Endodermal cell (in vitro differentiated cells): ENCODE data around the gene FBXL7. TPM values are rescaled to one million over a fixed set of nuclear protein-coding genes. Genes with fewer than 3 reads are reported as not detected.

Source experiments
- DNase-seq: peaks from one replicate; pipeline ENCODE4 v3.0.0-alpha.2; 2017
- H3K27ac ChIP-seq: 2 replicates; pipeline ENCODE4 v1.5.1; 2013; ENCODE audit warnings: mild to moderate bottlenecking, low read depth, low read length, moderate library complexity
- H3K27me3 ChIP-seq: 2 replicates; pipeline ENCODE4 v1.6.1; 2013; ENCODE audit warnings: mild to moderate bottlenecking, low read length, moderate library complexity; ENCODE audit not compliant: insufficient read depth, control insufficient read depth, poor library complexity, severe bottlenecking
- H3K36me3 ChIP-seq: 2 replicates; pipeline ENCODE4 v1.7.0; 2013; ENCODE audit warnings: mild to moderate bottlenecking, low read length, moderate library complexity; ENCODE audit not compliant: control insufficient read depth, insufficient read depth
- H3K4me1 ChIP-seq: one replicate; pipeline ENCODE4 v1.7.0; 2013; ENCODE audit warnings: low read length; ENCODE audit not compliant: control insufficient read depth, insufficient read depth
- H3K4me3 ChIP-seq: 2 replicates; pipeline ENCODE4 v1.5.1; 2013; ENCODE audit warnings: mild to moderate bottlenecking, low read length, moderate library complexity
- H3K9ac ChIP-seq: 2 replicates; pipeline ENCODE4 v1.6.1; 2013; ENCODE audit warnings: mild to moderate bottlenecking, low read length, moderate library complexity; ENCODE audit not compliant: poor library complexity, severe bottlenecking; ENCODE audit errors: extremely low read depth
- H3K9me3 ChIP-seq: 2 replicates; pipeline ENCODE4 v1.6.1; 2013; ENCODE audit warnings: mild to moderate bottlenecking, low read length, moderate library complexity; ENCODE audit not compliant: control insufficient read depth
- H3K27ac Mint-ChIP-seq: 2 replicates; pipeline ENCODE4 v1.8.0; 2020; ENCODE audit warnings: mixed read lengths
- H3K27me3 Mint-ChIP-seq: 2 replicates; pipeline ENCODE4 v1.8.0; 2021; ENCODE audit warnings: mild to moderate bottlenecking, mixed read lengths; ENCODE audit not compliant: insufficient read depth
- H3K36me3 Mint-ChIP-seq: 2 replicates; pipeline ENCODE4 v1.8.0; 2020; ENCODE audit warnings: low read depth, mixed read lengths
- H3K4me1 Mint-ChIP-seq: 2 replicates; pipeline ENCODE4 v1.8.0; 2020; ENCODE audit warnings: mixed read lengths
- H3K4me3 Mint-ChIP-seq: 2 replicates; pipeline ENCODE4 v1.8.0; 2020; ENCODE audit warnings: mild to moderate bottlenecking, moderate library complexity, mixed read lengths
- H3K9me3 Mint-ChIP-seq: 2 replicates; pipeline ENCODE4 v1.8.0; 2020; ENCODE audit warnings: mild to moderate bottlenecking, mixed read lengths
- CTCF ChIP-seq: fragments of 200-600 bp; sonication (generic); conservative IDR thresholded peaks from 2 replicates; pipeline ENCODE4 v1.5.0; 2021; ENCODE audit warnings: antibody characterized with exemption, mild to moderate bottlenecking
- WGBS, 2 experiments: methylation state at CpG; one replicate each; pipeline versions ENCODE4 v1.1.5 to v1.1.7; 2013; ENCODE audit warnings: missing lambda C conversion rate in 2 of 2, mixed read lengths in 1 of 2; ENCODE audit not compliant: insufficient coverage in 1 of 2, insufficient read length in 1 of 2; 5-methylcytosine and 5-hydroxymethylcytosine counted together
- total RNA-seq, 2 donors: library from RNA; stranded (reverse); fragmentation: NEBNext Ultra II Directional in 1 of 2; extraction: Animal tissue kit (Norgen Biotek cat#: 25700) in 1 of 2; gene quantifications; 2 replicates in 1 of 2; 3 replicates in 1 of 2; pipeline ENCODE4 v1.2.1, GENCODE V29; 2021

The FBXL7 gene
- total RNA-seq, 2 donors from 2014 or later = 12.9 to 13.2 TPM

DNA sequence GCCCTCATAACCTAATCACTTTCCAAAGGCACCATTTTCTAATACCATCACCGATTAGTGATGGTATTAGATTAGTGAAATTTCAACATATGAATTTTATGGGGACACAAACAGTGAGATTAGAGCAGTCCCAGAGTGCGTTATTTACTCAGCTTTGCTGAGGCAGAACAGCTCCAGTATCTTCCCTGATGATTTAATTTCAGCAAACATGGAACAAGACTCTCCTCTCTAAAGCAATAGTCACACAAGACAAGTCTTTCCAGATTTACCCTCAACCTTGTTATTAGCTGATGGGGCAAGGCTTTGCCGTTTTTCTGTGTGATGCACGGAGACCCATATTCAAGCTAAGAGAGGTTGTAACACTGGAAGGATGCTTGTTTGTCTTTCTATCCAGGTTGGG, 333.4 kb downstream of the FBXL7 start:
- 83 to 89% methylated on average over 1 to 4 of the region's 4 CpGs for WGBS, 2 experiments
- DNase-seq = no peak

GRCh38 chr5:15834596-15835245, 334.7 kb downstream of the FBXL7 start:
- no peak for TF ChIP-seq CTCF
- Histone ChIP-seq H3K4me1 (no peaks in the 10 kb centered on the region), H3K9ac (no peak overlapping the region), H3K36me3 (no peaks in the 10 kb centered on the region), H3K9me3 (no peaks in the 10 kb centered on the region), H3K4me3 (no peak overlapping the region), H3K27me3 (no peaks in the 10 kb centered on the region), H3K27ac (no peak overlapping the region)
- H3K36me3 Mint-ChIP-seq = no peaks in the 10 kb centered on the region
- H3K9me3 Mint-ChIP-seq = peaks cover 2% of the 10 kb centered on the region
- DNase-seq = no peak
- WGBS, 2 experiments = 55 to 61% methylated on average over 3 of the region's 3 CpGs
- peaks cover 18% of the 10 kb centered on the region for H3K27me3 Mint-ChIP-seq
- H3K4me1 Mint-ChIP-seq = peaks cover 10% of the 10 kb centered on the region
- H3K27ac Mint-ChIP-seq = no peak overlapping the region
- H3K4me3 Mint-ChIP-seq = no peak overlapping the region

More for the DNA sequence above, 333.4 kb downstream of the FBXL7 start:
- Mint-ChIP-seq H3K4me1 (peaks cover 10% of the 10 kb centered on the region), H3K4me3 (no peak overlapping the region), H3K27me3 (peaks cover 18% of the 10 kb centered on the region), H3K27ac (no peak overlapping the region), H3K36me3 (no peaks in the 10 kb centered on the region), H3K9me3 (peaks cover 2% of the 10 kb centered on the region)
- Histone ChIP-seq H3K27ac (no peak overlapping the region), H3K9me3 (no peaks in the 10 kb centered on the region), H3K4me1 (no peaks in the 10 kb centered on the region), H3K36me3 (no peaks in the 10 kb centered on the region), H3K4me3 (no peak overlapping the region), H3K27me3 (no peaks in the 10 kb centered on the region), H3K9ac (no peak overlapping the region)
- TF ChIP-seq CTCF = no peak

- Mint-ChIP-seq H3K4me3 (no peak overlapping the region), H3K27ac (no peak overlapping the region), H3K9me3 (peaks cover 8% of the 10 kb centered on the region), H3K4me1 (peaks cover 10% of the 10 kb centered on the region), H3K27me3 (peaks cover 18% of the 10 kb centered on the region), H3K36me3 (peaks cover 3% of the 10 kb centered on the region)
- no peak overlapping the region for H3K27ac ChIP-seq
- H3K9ac ChIP-seq = no peak overlapping the region
- H3K4me3 ChIP-seq = no peak overlapping the region
- no peak for DNase-seq
- no peaks in the 10 kb centered on the region for H3K27me3 ChIP-seq
- no peak for TF ChIP-seq CTCF
- H3K9me3 ChIP-seq = no peaks in the 10 kb centered on the region
- WGBS, 2 experiments = 96 to 100% methylated on average over 2 of the region's 2 CpGs
- no peaks in the 10 kb centered on the region for H3K36me3 ChIP-seq
- no peaks in the 10 kb centered on the region for H3K4me1 ChIP-seq
Measured at GRCh38 chr5:15835514-15835913, 335.5 kb downstream of the FBXL7 start.
